SK-N-SH treated with all-trans-retinoic acid at 6 μM for 48 hours (cell line): ENCODE measurements around the gene TNFRSF25.

Source experiments
- ATAC-seq: fragments of 200-7000 bp; cut with Tn5 transposase; 3 replicates; pipeline ENCODE4 v1.9.1; 2020; ENCODE audit warnings: mild to moderate bottlenecking, moderate library complexity
- ARNTL ChIP-seq: fragments of 450-650 bp; formaldehyde crosslinking; IDR thresholded peaks from 2 replicates; pipeline ENCODE4 v1.5.0; 2020; ENCODE audit warnings: low read depth, mild to moderate bottlenecking, moderate library complexity, borderline replicate concordance
- BACH2 ChIP-seq: fragments of 250-450 bp; sonication (Bioruptor Pico); IDR thresholded peaks from 2 replicates; pipeline ENCODE4 v1.9.0; 2021; ENCODE audit warnings: mild to moderate bottlenecking, borderline replicate concordance
- CREB5 ChIP-seq: fragments of 250-450 bp; sonication (Bioruptor Pico); IDR thresholded peaks from 2 replicates; pipeline ENCODE4 v1.5.1; 2020; ENCODE audit warnings: low read depth, mild to moderate bottlenecking, moderate library complexity
- CSDC2 ChIP-seq: fragments of 250-450 bp; sonication (Bioruptor Pico); IDR thresholded peaks from 2 replicates; pipeline ENCODE4 v1.5.0; 2020; ENCODE audit warnings: mild to moderate bottlenecking, moderate library complexity
- CSRNP3 ChIP-seq: fragments of 250-450 bp; sonication (Bioruptor Pico); IDR thresholded peaks from 2 replicates; pipeline ENCODE4 v1.5.1; 2021; ENCODE audit warnings: mild to moderate bottlenecking, moderate library complexity
- ESRRG ChIP-seq: fragments of 250-450 bp; sonication (Bioruptor Pico); IDR thresholded peaks from 2 replicates; pipeline ENCODE4 v1.6.1; 2021; ENCODE audit warnings: mild to moderate bottlenecking
- GLIS3 ChIP-seq: fragments of 250-450 bp; sonication (Bioruptor Pico); IDR thresholded peaks from 2 replicates; pipeline ENCODE4 v1.5.0; 2020; ENCODE audit warnings: mild to moderate bottlenecking, moderate library complexity
- ISL1 ChIP-seq: fragments of 250-450 bp; sonication (Bioruptor Pico); IDR thresholded peaks from 2 replicates; pipeline ENCODE4 v2.1.2; 2022; ENCODE audit warnings: mild to moderate bottlenecking, moderate library complexity
- OSR1 ChIP-seq: fragments of 250-450 bp; sonication (Bioruptor Pico); IDR thresholded peaks from 2 replicates; pipeline ENCODE4 v1.8.0; 2022; ENCODE audit warnings: moderate library complexity, mild to moderate bottlenecking, inconsistent platforms
- PATZ1 ChIP-seq: fragments of 250-450 bp; sonication (Bioruptor Pico); IDR thresholded peaks from 2 replicates; pipeline ENCODE4 v1.8.0; 2020; ENCODE audit warnings: mild to moderate bottlenecking, moderate library complexity, borderline replicate concordance
- PPARA ChIP-seq: fragments of 250-450 bp; sonication (Bioruptor Pico); IDR thresholded peaks from 2 replicates; pipeline ENCODE4 v1.5.0; 2020; ENCODE audit warnings: mild to moderate bottlenecking, borderline replicate concordance
- SNAI2 ChIP-seq: fragments of 250-450 bp; sonication (Bioruptor Pico); IDR thresholded peaks from 2 replicates; pipeline ENCODE4 v1.5.0; 2020; ENCODE audit warnings: mild to moderate bottlenecking, moderate library complexity
- TCF4 ChIP-seq: fragments of 250-450 bp; sonication (Bioruptor Pico); IDR thresholded peaks from 2 replicates; pipeline ENCODE4 v1.8.0; 2021; ENCODE audit warnings: mild to moderate bottlenecking, moderate library complexity, borderline replicate concordance
- TOX ChIP-seq: fragments of 250-450 bp; sonication (Bioruptor Pico); IDR thresholded peaks from 2 replicates; pipeline ENCODE4 v1.8.0; 2021; ENCODE audit warnings: mild to moderate bottlenecking, moderate library complexity, borderline replicate concordance
- TSHZ2 ChIP-seq: fragments of 250-450 bp; sonication (Bioruptor Pico); IDR thresholded peaks from 2 replicates; pipeline ENCODE4 v1.5.0; 2020; ENCODE audit warnings: mild to moderate bottlenecking, moderate library complexity
- ZC3H10 ChIP-seq: fragments of 250-450 bp; sonication (Bioruptor Pico); IDR thresholded peaks from 2 replicates; pipeline ENCODE4 v1.5.1; 2021; ENCODE audit warnings: mild to moderate bottlenecking, moderate library complexity
- ZFP3 ChIP-seq: fragments of 250-450 bp; sonication (Bioruptor Pico); IDR thresholded peaks from 2 replicates; pipeline ENCODE4 v1.5.0; 2020; ENCODE audit warnings: mild to moderate bottlenecking, moderate library complexity
- ZFP30 ChIP-seq: fragments of 450-650 bp; formaldehyde crosslinking; IDR thresholded peaks from 2 replicates; pipeline ENCODE4 v1.5.0; 2022; ENCODE audit warnings: mild to moderate bottlenecking, moderate library complexity
- ZNF565 ChIP-seq: fragments of 450-650 bp; formaldehyde crosslinking; conservative IDR thresholded peaks from 2 replicates; pipeline ENCODE4 v1.5.0; 2020; ENCODE audit warnings: low read depth, mild to moderate bottlenecking, moderate library complexity
- ZNF70 ChIP-seq: fragments of 450-650 bp; formaldehyde crosslinking; IDR thresholded peaks from 2 replicates; pipeline ENCODE4 v1.5.0; 2020; ENCODE audit warnings: mild to moderate bottlenecking, moderate library complexity
- ZNF8 ChIP-seq: fragments of 450-650 bp; formaldehyde crosslinking; IDR thresholded peaks from 2 replicates; pipeline ENCODE4 v1.5.0; 2020; ENCODE audit warnings: mild to moderate bottlenecking, moderate library complexity

Gene TNFRSF25

GRCh38 chr1:6502000-6502891, 36.3 kb upstream of the TNFRSF25 start:
- no peak; the same call in 2 of the 3 replicates for ATAC-seq
- no peak for TF ChIP-seq ZC3H10 (CRISPR knock-in tag)
- peak; percentile 38; the same call in 1 of the 2 replicates for TF ChIP-seq TCF4 (CRISPR knock-in tag)
- no peak for TF ChIP-seq ARNTL (CRISPR knock-in tag)
- no peak for TF ChIP-seq TSHZ2 (CRISPR knock-in tag)
- peak; percentile 96 for TF ChIP-seq ZNF70 (CRISPR knock-in tag)
- TF ChIP-seq ZNF8 = no peak
- no peak for TF ChIP-seq ZNF565

GRCh38 chr1:6501279-6501813, 35.4 kb upstream of the TNFRSF25 start:
- TF ChIP-seq SNAI2 (CRISPR knock-in tag) (no peak), CREB5 (CRISPR knock-in tag) (no peak), CSRNP3 (CRISPR knock-in tag) (no peak), CSDC2 (CRISPR knock-in tag) (no peak), PATZ1 (CRISPR knock-in tag) (no peak), ZNF8 (no peak), ZFP30 (CRISPR knock-in tag) (no peak), ZNF565 (no peak), ZNF70 (CRISPR knock-in tag) (no peak), BACH2 (CRISPR knock-in tag) (no peak), TCF4 (CRISPR knock-in tag) (no peak), TOX (CRISPR knock-in tag) (no peak), ZFP3 (no peak), ESRRG (CRISPR knock-in tag) (no peak), ISL1 (CRISPR knock-in tag) (no peak), ARNTL (CRISPR knock-in tag) (no peak), GLIS3 (CRISPR knock-in tag) (no peak), ZC3H10 (CRISPR knock-in tag) (no peak), PPARA (CRISPR knock-in tag) (no peak)
- TF ChIP-seq, all 23 proteins: peak for 0
- no peak for ATAC-seq

- no peak for ATAC-seq
- TF ChIP-seq OSR1 (CRISPR knock-in tag) (no peak), TSHZ2 (CRISPR knock-in tag) (no peak), CSRNP3 (CRISPR knock-in tag) (no peak), ZNF8 (no peak), SNAI2 (CRISPR knock-in tag) (no peak), TCF4 (CRISPR knock-in tag) (no peak), TOX (CRISPR knock-in tag) (no peak), CSDC2 (CRISPR knock-in tag) (no peak), BACH2 (CRISPR knock-in tag) (no peak), ZNF70 (CRISPR knock-in tag) (no peak), ZC3H10 (CRISPR knock-in tag) (no peak), PPARA (CRISPR knock-in tag) (no peak), ISL1 (CRISPR knock-in tag) (no peak)
Observed at GRCh38 chr1:6500544-6501278, 34.7 kb upstream of the TNFRSF25 start.
